HepG2 (cell line): ENCODE results near the gene GDF15. TPM values are rescaled to one million over a fixed set of nuclear protein-coding genes. Genes with fewer than 3 reads are reported as not detected.
A peak's percentile ranks its signal among the peaks of the same experiment; 100 is the strongest.

ENCODE experiments used
- ARNT2 ChIP-seq: sonication (generic); formaldehyde crosslinking; IDR thresholded peaks from 2 replicates; pipeline ENCODE4 v1.8.0; 2022; ENCODE audit warnings: mild to moderate bottlenecking, low read depth, missing genetic modification reagents, moderate library complexity
- BORCS8-MEF2B ChIP-seq: sonication (generic); formaldehyde crosslinking; IDR thresholded peaks from 2 replicates; pipeline ENCODE4 v1.8.0; 2022; ENCODE audit warnings: mild to moderate bottlenecking, missing genetic modification reagents
- BRD4 ChIP-seq: sonication (generic); formaldehyde crosslinking; IDR thresholded peaks from 2 replicates; pipeline ENCODE4 v1.4.0; 2020; ENCODE audit warnings: missing genetic modification reagents
- ETV5 ChIP-seq: IDR thresholded peaks from 2 replicates; pipeline ENCODE4 v1.6.1; 2018; ENCODE audit warnings: missing biosample characterization, missing genetic modification reagents, inconsistent platforms, borderline replicate concordance
- FOXA3 ChIP-seq: IDR thresholded peaks from 2 replicates; pipeline ENCODE4 v1.6.1; 2016; ENCODE audit warnings: missing genetic modification reagents, missing compliant biosample characterization
- HES4 ChIP-seq: sonication (generic); formaldehyde crosslinking; IDR thresholded peaks from 2 replicates; pipeline ENCODE4 v1.9.0; 2021; ENCODE audit warnings: mild to moderate bottlenecking, missing genetic modification reagents, borderline replicate concordance
- KDM6A ChIP-seq: IDR thresholded peaks from 2 replicates; pipeline ENCODE4 v1.6.1; 2016; ENCODE audit warnings: low read depth
- KLF11 ChIP-seq: IDR thresholded peaks from 2 replicates; pipeline ENCODE4 v1.6.1; 2016; ENCODE audit warnings: missing compliant biosample characterization
- NFE2L2 ChIP-seq: fragments of 150-350 bp; IDR thresholded peaks from 2 replicates; pipeline ENCODE4 v1.6.1; 2014; ENCODE audit warnings: low read length
- NFKBIZ ChIP-seq: IDR thresholded peaks from 2 replicates; pipeline ENCODE4 v1.6.1; 2018; ENCODE audit warnings: missing genetic modification reagents, missing compliant biosample characterization
- PHB2 ChIP-seq: fragments of 450-650 bp; IDR thresholded peaks from 2 replicates; pipeline ENCODE4 v1.6.1; 2018; ENCODE audit not compliant: partially characterized antibody
- RFX3 ChIP-seq: IDR thresholded peaks from 2 replicates; pipeline ENCODE4 v1.6.1; 2016; ENCODE audit warnings: missing biosample characterization, missing genetic modification reagents
- RORA ChIP-seq: sonication (generic); formaldehyde crosslinking; IDR thresholded peaks from 2 replicates; pipeline ENCODE4 v1.5.0; 2020; ENCODE audit warnings: mild to moderate bottlenecking, missing genetic modification reagents, moderate library complexity
- TCF7 ChIP-seq: sonication (generic); IDR thresholded peaks from 2 replicates; pipeline ENCODE4 v1.6.1; 2016; ENCODE audit warnings: antibody characterized with exemption, low read depth
- TSC22D2 ChIP-seq: sonication (generic); formaldehyde crosslinking; IDR thresholded peaks from 2 replicates; pipeline ENCODE4 v1.5.1; 2020; ENCODE audit warnings: missing genetic modification reagents, mild to moderate bottlenecking, borderline replicate concordance
- ZFY ChIP-seq: sonication (generic); formaldehyde crosslinking; IDR thresholded peaks from 2 replicates; pipeline ENCODE4 v1.4.0; 2020; ENCODE audit warnings: missing genetic modification reagents
- polyA plus RNA-seq, 8 experiments: library from polyadenylated mRNA; depleted of rRNA in 3 of 8; stranded (reverse) in 7 of 8; unstranded in 1 of 8; fragments of >200 nt; fragmentation: Illumina TruSeq in 4 of 8; extraction: Trizol in 4 of 8; gene quantifications; 2 replicates each; pipeline versions ENCODE4 v1.2.1 to v1.2.3, GENCODE V29; 2011 to 2016; ENCODE audit warnings: low read depth in 4 of 8, missing spikeins in 1 of 8, mixed read lengths in 1 of 8; ENCODE audit not compliant: insufficient read depth in 1 of 8
- total RNA-seq, 5 experiments: library from RNA; depleted of rRNA; stranded (reverse); fragments of >200 nt; fragmentation: Illumina TruSeq; extraction: Trizol; gene quantifications; 2 replicates each; pipeline ENCODE4 v1.2.3, GENCODE V29; 2016; ENCODE audit warnings: low read depth in 1 of 5
- TF ChIP-seq, protein P1 (sequence below): sonication (generic); formaldehyde crosslinking; conservative IDR thresholded peaks from 2 replicates; pipeline ENCODE4 v1.8.0; 2022; ENCODE audit warnings: mild to moderate bottlenecking, moderate library complexity, missing genetic modification reagents
- TF ChIP-seq, protein P2 (sequence below): sonication (generic); formaldehyde crosslinking; IDR thresholded peaks from 2 replicates; pipeline ENCODE4 v1.8.1; 2023; ENCODE audit warnings: mild to moderate bottlenecking, missing genetic modification reagents
- TF ChIP-seq, protein P3 (sequence below): sonication (generic); formaldehyde crosslinking; IDR thresholded peaks from 2 replicates; pipeline ENCODE4 v1.8.0; 2022; ENCODE audit warnings: mild to moderate bottlenecking, missing genetic modification reagents, moderate library complexity
- TF ChIP-seq, protein P4 (sequence below): sonication (generic); formaldehyde crosslinking; IDR thresholded peaks from 2 replicates; pipeline ENCODE4 v1.4.0; 2020; ENCODE audit warnings: mild to moderate bottlenecking, missing genetic modification reagents
- TF ChIP-seq, protein P5 (sequence below): sonication (generic); formaldehyde crosslinking; IDR thresholded peaks from 2 replicates; pipeline ENCODE4 v1.4.0; 2020; ENCODE audit warnings: mild to moderate bottlenecking, missing genetic modification reagents
- TF ChIP-seq, protein P6 (sequence below): sonication (generic); formaldehyde crosslinking; IDR thresholded peaks from 2 replicates; pipeline ENCODE4 v1.9.0; 2022; ENCODE audit warnings: low read depth, missing genetic modification reagents
- TF ChIP-seq, protein P7 (sequence below): sonication (generic); formaldehyde crosslinking; IDR thresholded peaks from 2 replicates; pipeline ENCODE4 v1.5.1; 2020; ENCODE audit warnings: mild to moderate bottlenecking, missing genetic modification reagents, borderline replicate concordance

GDF15 gene
- total and polyA plus RNA-seq, 2 of the 13 experiments (the other 11 are each of a cell fraction or from before 2014, with no cell fraction given), result 146 to 422 TPM

DNA sequence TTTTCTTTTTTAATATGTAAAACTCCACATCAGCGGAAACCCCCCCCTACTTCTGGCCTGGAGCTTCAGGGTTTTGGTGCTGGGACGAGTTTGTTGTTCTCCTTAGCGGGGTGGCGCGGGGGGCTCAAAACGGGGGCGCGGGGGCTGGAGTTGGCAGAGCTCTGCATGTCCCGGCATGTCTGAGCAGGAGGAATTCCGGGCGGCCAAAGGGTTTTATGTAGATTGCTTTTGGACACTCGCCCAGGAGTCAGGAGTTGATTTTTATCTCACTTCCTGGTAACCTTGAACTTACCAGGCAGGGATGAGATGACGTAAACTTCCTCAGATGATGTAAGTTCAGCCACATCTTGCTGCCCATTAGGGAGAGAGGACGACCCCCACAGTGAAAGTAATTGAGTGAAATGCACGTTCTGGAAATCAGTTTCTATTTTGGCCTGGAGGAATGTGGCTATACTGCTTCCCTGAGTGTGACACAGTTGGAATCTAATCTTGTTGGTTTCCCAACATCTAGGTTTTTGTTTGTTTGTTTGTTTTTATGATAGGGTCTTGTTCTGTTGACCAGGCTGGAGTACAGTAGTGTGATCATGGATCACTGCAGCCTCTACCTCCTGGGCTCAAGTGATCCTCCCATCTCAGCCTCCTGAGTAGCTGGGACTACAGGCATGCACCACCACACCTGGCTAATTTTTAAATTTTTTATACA is 21.0 kb upstream of the GDF15 start (continued):
- TF ChIP-seq, protein P1, sequence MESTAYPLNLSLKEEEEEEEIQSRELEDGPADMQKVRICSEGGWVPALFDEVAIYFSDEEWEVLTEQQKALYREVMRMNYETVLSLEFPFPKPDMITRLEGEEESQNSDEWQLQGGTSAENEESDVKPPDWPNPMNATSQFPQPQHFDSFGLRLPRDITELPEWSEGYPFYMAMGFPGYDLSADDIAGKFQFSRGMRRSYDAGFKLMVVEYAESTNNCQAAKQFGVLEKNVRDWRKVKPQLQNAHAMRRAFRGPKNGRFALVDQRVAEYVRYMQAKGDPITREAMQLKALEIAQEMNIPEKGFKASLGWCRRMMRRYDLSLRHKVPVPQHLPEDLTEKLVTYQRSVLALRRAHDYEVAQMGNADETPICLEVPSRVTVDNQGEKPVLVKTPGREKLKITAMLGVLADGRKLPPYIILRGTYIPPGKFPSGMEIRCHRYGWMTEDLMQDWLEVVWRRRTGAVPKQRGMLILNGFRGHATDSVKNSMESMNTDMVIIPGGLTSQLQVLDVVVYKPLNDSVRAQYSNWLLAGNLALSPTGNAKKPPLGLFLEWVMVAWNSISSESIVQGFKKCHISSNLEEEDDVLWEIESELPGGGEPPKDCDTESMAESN (CRISPR knock-in tag), result peak; percentile 68; the same call in 1 of the 2 replicates
- TF ChIP-seq NFKBIZ (peak; percentile 85), HES4 (no peak), RFX3 (no peak; the same call in 1 of the 2 replicates), KLF11 (no peak), FOXA3 (CRISPR knock-in tag) (peak; percentile 84), KDM6A (CRISPR knock-in tag) (no peak), TCF7 (peak; percentile 56), BRD4 (CRISPR knock-in tag) (no peak; the same call in 1 of the 2 replicates), PHB2 (no peak), ZFY (CRISPR knock-in tag) (0 out of 2 replicates have a peak, but pooled peaks have one; percentile 28), ETV5 (CRISPR knock-in tag) (peak; percentile 98), ARNT2 (CRISPR knock-in tag) (0 out of 2 replicates have a peak, but pooled peaks have one; percentile 55), TSC22D2 (CRISPR knock-in tag) (no peak), BORCS8-MEF2B (CRISPR knock-in tag) (no peak), RORA (0 out of 2 replicates have a peak, but pooled peaks have one; percentile 47), NFE2L2 (no peak)
- TF ChIP-seq, protein P2, sequence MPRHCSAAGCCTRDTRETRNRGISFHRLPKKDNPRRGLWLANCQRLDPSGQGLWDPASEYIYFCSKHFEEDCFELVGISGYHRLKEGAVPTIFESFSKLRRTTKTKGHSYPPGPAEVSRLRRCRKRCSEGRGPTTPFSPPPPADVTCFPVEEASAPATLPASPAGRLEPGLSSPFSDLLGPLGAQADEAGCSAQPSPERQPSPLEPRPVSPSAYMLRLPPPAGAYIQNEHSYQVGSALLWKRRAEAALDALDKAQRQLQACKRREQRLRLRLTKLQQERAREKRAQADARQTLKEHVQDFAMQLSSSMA (CRISPR knock-in tag), result no peak
- TF ChIP-seq, protein P3, sequence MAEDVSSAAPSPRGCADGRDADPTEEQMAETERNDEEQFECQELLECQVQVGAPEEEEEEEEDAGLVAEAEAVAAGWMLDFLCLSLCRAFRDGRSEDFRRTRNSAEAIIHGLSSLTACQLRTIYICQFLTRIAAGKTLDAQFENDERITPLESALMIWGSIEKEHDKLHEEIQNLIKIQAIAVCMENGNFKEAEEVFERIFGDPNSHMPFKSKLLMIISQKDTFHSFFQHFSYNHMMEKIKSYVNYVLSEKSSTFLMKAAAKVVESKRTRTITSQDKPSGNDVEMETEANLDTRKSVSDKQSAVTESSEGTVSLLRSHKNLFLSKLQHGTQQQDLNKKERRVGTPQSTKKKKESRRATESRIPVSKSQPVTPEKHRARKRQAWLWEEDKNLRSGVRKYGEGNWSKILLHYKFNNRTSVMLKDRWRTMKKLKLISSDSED (CRISPR knock-in tag), result no peak
- TF ChIP-seq, protein P4, sequence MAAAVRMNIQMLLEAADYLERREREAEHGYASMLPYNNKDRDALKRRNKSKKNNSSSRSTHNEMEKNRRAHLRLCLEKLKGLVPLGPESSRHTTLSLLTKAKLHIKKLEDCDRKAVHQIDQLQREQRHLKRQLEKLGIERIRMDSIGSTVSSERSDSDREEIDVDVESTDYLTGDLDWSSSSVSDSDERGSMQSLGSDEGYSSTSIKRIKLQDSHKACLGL (CRISPR knock-in tag), result no peak
- TF ChIP-seq, protein P5, sequence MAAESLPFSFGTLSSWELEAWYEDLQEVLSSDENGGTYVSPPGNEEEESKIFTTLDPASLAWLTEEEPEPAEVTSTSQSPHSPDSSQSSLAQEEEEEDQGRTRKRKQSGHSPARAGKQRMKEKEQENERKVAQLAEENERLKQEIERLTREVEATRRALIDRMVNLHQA (CRISPR knock-in tag), result no peak
- TF ChIP-seq, protein P6, sequence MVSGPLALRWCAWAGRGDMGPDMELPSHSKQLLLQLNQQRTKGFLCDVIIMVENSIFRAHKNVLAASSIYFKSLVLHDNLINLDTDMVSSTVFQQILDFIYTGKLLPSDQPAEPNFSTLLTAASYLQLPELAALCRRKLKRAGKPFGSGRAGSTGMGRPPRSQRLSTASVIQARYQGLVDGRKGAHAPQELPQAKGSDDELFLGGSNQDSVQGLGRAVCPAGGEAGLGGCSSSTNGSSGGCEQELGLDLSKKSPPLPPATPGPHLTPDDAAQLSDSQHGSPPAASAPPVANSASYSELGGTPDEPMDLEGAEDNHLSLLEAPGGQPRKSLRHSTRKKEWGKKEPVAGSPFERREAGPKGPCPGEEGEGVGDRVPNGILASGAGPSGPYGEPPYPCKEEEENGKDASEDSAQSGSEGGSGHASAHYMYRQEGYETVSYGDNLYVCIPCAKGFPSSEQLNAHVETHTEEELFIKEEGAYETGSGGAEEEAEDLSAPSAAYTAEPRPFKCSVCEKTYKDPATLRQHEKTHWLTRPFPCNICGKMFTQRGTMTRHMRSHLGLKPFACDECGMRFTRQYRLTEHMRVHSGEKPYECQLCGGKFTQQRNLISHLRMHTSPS (CRISPR knock-in tag), result no peak
- TF ChIP-seq, protein P7, sequence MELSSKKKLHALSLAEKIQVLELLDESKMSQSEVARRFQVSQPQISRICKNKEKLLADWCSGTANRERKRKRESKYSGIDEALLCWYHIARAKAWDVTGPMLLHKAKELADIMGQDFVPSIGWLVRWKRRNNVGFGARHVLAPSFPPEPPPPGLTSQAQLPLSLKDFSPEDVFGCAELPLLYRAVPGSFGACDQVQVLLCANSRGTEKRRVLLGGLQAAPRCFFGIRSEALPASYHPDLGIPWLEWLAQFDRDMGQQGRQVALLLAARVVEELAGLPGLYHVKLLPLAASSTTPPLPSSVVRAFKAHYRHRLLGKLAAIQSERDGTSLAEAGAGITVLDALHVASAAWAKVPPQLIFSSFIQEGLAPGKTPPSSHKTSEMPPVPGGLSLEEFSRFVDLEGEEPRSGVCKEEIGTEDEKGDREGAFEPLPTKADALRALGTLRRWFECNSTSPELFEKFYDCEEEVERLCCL, result no peak
